H1 (cell line): ENCODE data around the gene UBXN11. TPM values are rescaled to one million over a fixed set of nuclear protein-coding genes. Genes with fewer than 3 reads are reported as not detected.

ENCODE experiments used
- CTCF ChIA-PET: fragments of 300-600 bp; sonication (Branson Sonifier 250); formaldehyde crosslinking; loops from one replicate; lab custom pipeline; 2021; ENCODE audit not compliant: partially characterized antibody; lab: Charles Lee
- POLR2A ChIA-PET: fragments of 300-600 bp; sonication (Branson Sonifier 250); formaldehyde crosslinking; loops from one replicate; lab custom pipeline; 2021; ENCODE audit warnings: inconsistent platforms; ENCODE audit not compliant: partially characterized antibody; lab: Charles Lee
- DNase-seq, 2 experiments: peaks; one replicate each; pipeline versions ENCODE4 v3.0.0 to v3.0.0-alpha.2; 2010 to 2022; ENCODE audit warnings: low spot score in 2 of 2, low read depth in 1 of 2, mixed read lengths in 1 of 2
- FAIRE-seq: peaks from 2 replicates; lab custom pipeline; 2011; peaks lifted over from hg19 to GRCh38; lab: Jason Lieb, UNC
- H2AFZ ChIP-seq: 2 replicates; pipeline ENCODE4 v1.8.1; 2012; ENCODE audit warnings: low read length, inconsistent platforms
- H2AK5ac ChIP-seq: 2 replicates; pipeline ENCODE4 v1.6.1; 2013; ENCODE audit warnings: low read depth, low read length
- H2BK120ac ChIP-seq: replicated peaks from 2 replicates; pipeline ENCODE3; 2013; ENCODE audit warnings: low read depth, low read length, inconsistent platforms
- H2BK12ac ChIP-seq: 2 replicates; pipeline ENCODE4 v1.6.1; 2013; ENCODE audit warnings: low read depth, low read length
- H2BK15ac ChIP-seq: 2 replicates; pipeline ENCODE4 v1.6.1; 2013; ENCODE audit warnings: low read length
- H2BK20ac ChIP-seq: 2 replicates; pipeline ENCODE4 v1.6.1; 2013; ENCODE audit warnings: low read length
- H2BK5ac ChIP-seq: 2 replicates; pipeline ENCODE4 v1.6.1; 2013; ENCODE audit warnings: low read depth, low read length
- H3K14ac ChIP-seq: 2 replicates; pipeline ENCODE4 v1.6.1; 2013; ENCODE audit warnings: inconsistent platforms; ENCODE audit not compliant: insufficient read length
- H3K18ac ChIP-seq: 2 replicates; pipeline ENCODE4 v1.6.1; 2013; ENCODE audit warnings: low read length; ENCODE audit errors: extremely low read depth
- H3K23ac ChIP-seq: 2 replicates; pipeline ENCODE4 v1.6.1; 2013; ENCODE audit warnings: inconsistent platforms; ENCODE audit not compliant: insufficient read length
- H3K23me2 ChIP-seq: 2 replicates; pipeline ENCODE4 v1.6.1; 2013; ENCODE audit warnings: low read depth, low read length
- H3K27ac ChIP-seq: 2 replicates; pipeline ENCODE4 v1.6.1; 2011; ENCODE audit warnings: low read depth, low read length, inconsistent platforms
- H3K27me3 ChIP-seq, 4 experiments: replicated peaks in 1 of 4; 1 replicate in 1 of 4; 2 replicates in 3 of 4; pipeline versions ENCODE4 v1.6.1 to v1.8.1; 2011 to 2013; ENCODE audit warnings: low read length in 3 of 4, mild to moderate bottlenecking in 3 of 4, inconsistent platforms in 2 of 4, mixed read lengths in 2 of 4, moderate library complexity in 1 of 4; ENCODE audit not compliant: control insufficient read depth in 3 of 4, insufficient read depth in 3 of 4; ENCODE audit errors: extremely low read depth in 1 of 4
- H3K36me3 ChIP-seq, 4 experiments: 2 replicates each; pipeline versions ENCODE4 v1.6.1 to v1.8.1; 2011 to 2013; ENCODE audit warnings: mild to moderate bottlenecking in 4 of 4, low read length in 3 of 4, moderate library complexity in 2 of 4, control low read depth in 1 of 4, inconsistent platforms in 1 of 4; ENCODE audit not compliant: insufficient read depth in 4 of 4, control insufficient read depth in 2 of 4
- H3K4ac ChIP-seq: replicated peaks from 2 replicates; pipeline ENCODE3; 2013; ENCODE audit warnings: low read length, low read depth, mixed read lengths, inconsistent platforms; ENCODE audit not compliant: insufficient read length
- H3K4me1 ChIP-seq, 4 experiments: replicated peaks in 1 of 4; 1 replicate in 1 of 4; 2 replicates in 3 of 4; pipeline versions ENCODE4 v1.6.1 to v1.8.1; 2011 to 2013; ENCODE audit warnings: low read length in 3 of 4, inconsistent platforms in 2 of 4, mixed read lengths in 1 of 4; ENCODE audit not compliant: insufficient read depth in 4 of 4, control insufficient read depth in 3 of 4
- H3K4me2 ChIP-seq, 2 experiments: 2 replicates each; pipeline versions ENCODE4 v1.6.1 to v1.8.1; 2011 to 2013; ENCODE audit warnings: low read depth in 2 of 2, low read length in 2 of 2, control low read depth in 1 of 2, inconsistent platforms in 1 of 2, mild to moderate bottlenecking in 1 of 2; ENCODE audit not compliant: insufficient read depth in 1 of 2
- H3K4me3 ChIP-seq, 4 experiments: fragments of 200-600, 300-600 bp in 1 of 4; sonication (generic), shearing (Covaris generic), sonication (Bioruptor Twin) in 1 of 4; 2 replicates each; pipeline versions ENCODE4 v1.5.1 to v1.8.1; 2011 to 2016; ENCODE audit warnings: low read length in 4 of 4, low read depth in 3 of 4, control low read depth in 2 of 4, inconsistent platforms in 2 of 4, mild to moderate bottlenecking in 2 of 4, mixed read lengths in 1 of 4, moderate library complexity in 1 of 4; ENCODE audit not compliant: insufficient read depth in 2 of 4; ENCODE audit errors: extremely low read depth in 1 of 4
- H3K56ac ChIP-seq: replicated peaks from 2 replicates; pipeline ENCODE3; 2013; ENCODE audit warnings: low read depth, mild to moderate bottlenecking, mixed read lengths, low read length, inconsistent platforms; ENCODE audit not compliant: insufficient read length
- H3K79me1 ChIP-seq: 2 replicates; pipeline ENCODE4 v1.6.1; 2013; ENCODE audit warnings: low read depth, low read length, control low read depth
- H3K79me2 ChIP-seq, 2 experiments: 2 replicates each; pipeline versions ENCODE4 v1.6.1 to v1.8.1; 2012 to 2013; ENCODE audit warnings: low read length in 2 of 2, mild to moderate bottlenecking in 2 of 2, inconsistent platforms in 1 of 2; ENCODE audit not compliant: insufficient read depth in 2 of 2, control insufficient read depth in 1 of 2
- H3K9ac ChIP-seq, 4 experiments: replicated peaks in 1 of 4; 1 replicate in 1 of 4; 2 replicates in 3 of 4; pipeline versions ENCODE4 v1.6.1 to v1.8.1; 2011 to 2013; ENCODE audit warnings: low read depth in 3 of 4, low read length in 3 of 4, control low read depth in 2 of 4, mild to moderate bottlenecking in 2 of 4, moderate library complexity in 2 of 4, inconsistent platforms in 1 of 4; ENCODE audit errors: extremely low read depth in 1 of 4
- H3K9me3 ChIP-seq, 2 experiments: 2 replicates each; pipeline versions ENCODE4 v1.6.1 to v1.8.1; 2012 to 2013; ENCODE audit warnings: mild to moderate bottlenecking in 2 of 2, moderate library complexity in 2 of 2, control low read depth in 1 of 2, inconsistent platforms in 1 of 2, low read depth in 1 of 2, low read length in 1 of 2, mixed read lengths in 1 of 2; ENCODE audit not compliant: insufficient read depth in 2 of 2
- H4K20me1 ChIP-seq, 2 experiments: replicated peaks in 1 of 2; 2 replicates each; pipeline versions ENCODE3 to v1.8.1; 2011 to 2013; ENCODE audit warnings: inconsistent platforms in 2 of 2, low read length in 2 of 2, mild to moderate bottlenecking in 1 of 2; ENCODE audit not compliant: insufficient read depth in 2 of 2, control insufficient read depth in 1 of 2
- H4K5ac ChIP-seq: 2 replicates; pipeline ENCODE4 v1.6.1; 2013; ENCODE audit warnings: low read length, low read depth, mixed read lengths, inconsistent platforms; ENCODE audit not compliant: insufficient read length
- H4K8ac ChIP-seq: 2 replicates; pipeline ENCODE4 v1.8.0; 2013; ENCODE audit warnings: mild to moderate bottlenecking, moderate library complexity, low read length, inconsistent platforms; ENCODE audit not compliant: insufficient read depth; ENCODE audit errors: extremely low read depth
- H4K91ac ChIP-seq: replicated peaks from 2 replicates; pipeline ENCODE3; 2013; ENCODE audit warnings: low read length, mixed read lengths, inconsistent platforms; ENCODE audit not compliant: insufficient read length
- CTBP2 ChIP-seq: IDR thresholded peaks from 2 replicates; pipeline ENCODE4 v1.7.0; 2011; ENCODE audit warnings: borderline replicate concordance, mild to moderate bottlenecking, moderate library complexity, mixed read lengths, low read length; ENCODE audit not compliant: insufficient read depth, insufficient read length
- WGBS, 2 experiments: shearing (Covaris generic) in 1 of 2; methylation state at CpG; one replicate each; pipeline versions ENCODE4 v1.1.6 to v1.1.7; 2013 to 2015; ENCODE audit warnings: low lambda C conversion rate in 2 of 2, mixed read lengths in 2 of 2, inconsistent platforms in 1 of 2, low coverage in 1 of 2, missing lambda C conversion rate in 1 of 2; ENCODE audit not compliant: insufficient replicate concordance in 2 of 2, insufficient coverage in 1 of 2, insufficient read length in 1 of 2; ENCODE audit errors: extremely low coverage in 1 of 2, missing lambda C conversion rate in 1 of 2; 5-methylcytosine and 5-hydroxymethylcytosine counted together
- polyA plus RNA-seq, 7 experiments: library from polyadenylated mRNA; depleted of rRNA in 3 of 7; stranded (reverse) in 5 of 7; unstranded in 2 of 7; fragments of >200 nt in 5 of 7; fragments of 200-250 nt in 2 of 7; gene quantifications; 1 replicate in 5 of 7; 2 replicates in 1 of 7; 4 replicates in 1 of 7; pipeline versions ENCODE4 v1.2.1 to v1.2.3, GENCODE V29; 2011 to 2013; ENCODE audit warnings: missing spikeins in 2 of 7, mixed read lengths in 2 of 7
- total RNA-seq: library from RNA; stranded (reverse); fragmentation: NEBNext Ultra II Directional; extraction: Animal tissue kit (Norgen Biotek cat#: 25700); gene quantifications from 2 replicates; pipeline ENCODE4 v1.2.1, GENCODE V29; 2021

UBXN11 gene
- total and polyA plus RNA-seq, 2 of the 8 experiments (the other 6 are each of a cell fraction or from before 2014, with no cell fraction given) = 6.3 to 10.4 TPM

DNA sequence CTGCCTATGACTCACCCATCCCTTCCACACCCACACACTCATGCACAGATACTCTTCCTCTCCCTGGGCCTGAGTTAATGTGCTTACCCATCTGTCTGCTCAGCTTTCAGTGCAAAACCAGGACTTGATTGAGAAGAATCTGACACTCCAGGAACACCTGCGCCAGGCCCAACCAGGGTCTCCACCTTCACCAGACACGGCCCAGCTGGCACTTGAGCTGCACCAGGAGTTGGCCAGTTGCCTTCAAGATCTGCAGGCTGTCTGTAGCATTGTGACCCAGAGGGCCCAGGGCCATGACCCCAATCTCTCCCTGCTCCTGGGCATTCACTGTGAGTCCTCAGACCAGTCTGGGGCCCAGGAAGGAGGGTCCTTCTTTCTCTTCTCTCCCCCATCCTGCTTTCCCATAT lies 30.0 kb downstream of the UBXN11 start:
- FAIRE-seq = no peak
- Histone ChIP-seq H3K36me3 (peaks cover 29 to 46% (median 43%) of the 10 kb centered on the region in 4 experiments), H3K79me1 (no peaks in the 10 kb centered on the region), H3K9ac (no peak overlapping the region), H3K18ac (no peak overlapping the region), H2BK15ac (no peak overlapping the region), H4K91ac (no peak overlapping the region), H3K4me1 (peaks cover 6 to 23% (median 11%) of the 10 kb centered on the region in 4 experiments), H3K56ac (no peak overlapping the region), H2AFZ (no peak overlapping the region), H3K14ac (no peak overlapping the region), H3K9me3 (no peaks in the 10 kb centered on the region), H4K20me1 (peaks cover 6 to 12% of the 10 kb centered on the region in 2 experiments), H2BK12ac (no peak overlapping the region), H4K5ac (no peak overlapping the region), H3K27ac (no peak overlapping the region), H3K4me2 (no peak overlapping the region), H2BK120ac (no peak overlapping the region), H3K23ac (no peak overlapping the region), H2AK5ac (no peak overlapping the region), H2BK20ac (no peak overlapping the region), H2BK5ac (no peak overlapping the region), H4K8ac (no peak overlapping the region), H3K4ac (no peak overlapping the region), H3K4me3 (no peak overlapping the region), H3K27me3 (no peaks in the 10 kb centered on the region), H3K79me2 (peaks cover 0 to 5% of the 10 kb centered on the region in 2 experiments; a peak in 1 of 4 replicates), H3K23me2 (peaks cover 4% of the 10 kb centered on the region; the same call in 1 of the 2 replicates)
- POLR2A ChIA-PET = interaction anchor here (1.5 to 1.9 kb wide), 3 partner anchors 9 to 143 kb away, joined by 4 to 5 read pairs (median 4); no protein-coding TSS in a partner anchor
- WGBS, 2 experiments = 90% methylated on average over 2 of the region's 2 CpGs; no CpG with 5 or more reads in 1 of the 2 experiments
- no peak for TF ChIP-seq CTBP2
- DNase-seq = no peak
- CTCF ChIA-PET = interaction anchor here (0.5 to 39.7 kb wide), 20 partner anchors 9 to 554 kb away, joined by 3 to 1530 read pairs (median 4); partner anchors contain the start of genes CATSPER4, CD52, UBXN11 and ZNF593
